Measurements from ENCODE around the gene PTPRR.

Gene PTPRR

DNA sequence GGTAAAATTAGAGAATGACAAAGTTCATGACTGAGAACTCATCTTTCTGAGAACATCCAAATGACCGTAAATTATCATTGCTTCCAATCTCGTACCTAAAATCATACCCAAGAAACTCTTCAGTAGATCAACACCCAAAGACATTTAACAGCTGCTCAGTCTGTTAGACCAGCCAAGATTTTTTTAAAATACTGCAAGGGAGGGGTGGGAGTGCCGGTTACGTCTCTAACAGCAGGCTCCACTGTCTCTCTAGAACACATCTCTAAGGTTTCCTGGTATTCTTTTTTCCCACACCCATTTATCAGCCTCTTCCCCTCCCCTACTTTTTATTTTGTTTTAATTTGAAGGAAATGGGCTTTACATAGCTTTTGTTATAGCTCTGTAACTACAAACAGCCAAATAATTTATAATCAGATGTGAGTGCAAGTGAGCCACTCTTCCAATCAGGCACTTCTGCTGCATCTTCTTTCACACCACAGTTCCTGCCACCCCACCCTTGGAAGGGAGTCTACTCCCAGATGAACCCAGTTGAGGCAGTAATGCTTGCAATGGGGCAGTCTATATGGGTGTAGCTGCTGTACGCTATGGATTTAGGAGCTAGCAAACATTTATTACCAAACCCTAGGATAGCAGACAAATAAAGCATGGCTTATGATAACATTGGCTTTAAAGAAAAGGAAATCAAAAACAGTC is 305.2 kb downstream of the PTPRR start:
- no peak for TF ChIP-seq ZNF274 (IDR thresholded peaks at IDR 0.05; ENCODE audit: low read depth, low read length)

DNA sequence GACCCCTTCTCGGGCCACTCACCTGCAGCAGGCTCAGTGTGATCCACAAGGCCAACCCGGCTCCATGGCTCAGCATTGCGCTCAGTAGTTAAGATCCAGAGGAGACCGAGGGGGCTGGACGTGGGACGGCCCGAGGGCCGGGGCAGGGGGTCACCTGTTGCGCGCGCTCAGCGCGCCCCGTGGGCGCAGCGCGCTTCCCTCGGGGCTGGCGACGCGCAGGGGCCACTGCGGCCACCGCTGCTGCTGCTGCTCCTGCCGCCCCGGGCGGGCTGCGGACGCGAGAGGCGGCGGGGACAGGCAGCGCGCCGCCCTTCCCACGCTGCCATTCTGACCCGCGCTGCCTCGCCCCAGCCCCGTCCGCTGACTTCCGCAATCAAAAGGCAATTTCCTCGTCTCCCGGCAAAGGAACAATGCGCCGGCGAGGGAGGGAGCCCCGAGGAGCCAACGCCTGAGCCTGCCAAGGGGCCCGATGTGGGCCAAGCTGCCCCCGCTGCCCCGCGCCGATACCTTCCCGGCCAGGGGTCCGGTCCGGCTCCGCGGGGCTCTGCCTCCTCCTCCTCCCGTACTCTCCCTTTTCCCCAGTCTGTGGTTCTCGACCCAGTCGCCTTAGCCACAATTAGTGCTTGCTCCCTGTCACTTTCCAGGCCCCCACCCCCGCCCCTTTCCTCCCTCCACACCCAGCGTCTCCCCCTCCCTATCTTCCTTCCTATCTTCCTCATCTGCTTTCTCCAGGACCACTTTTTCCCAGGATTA is 310.6 kb downstream of the PTPRR start:
- peak overlapping the region; percentile 23; the same call in 1 of the 2 replicates for H3K4me3 ChIP-seq (ENCODE audit: low read length)
- TF ChIP-seq ZNF274 (IDR thresholded peaks at IDR 0.05; ENCODE audit: low read depth, low read length), result no peak

More for the DNA sequence above, 305.2 kb downstream of the PTPRR start:
- H3K4me3 ChIP-seq (ENCODE audit: low read length), result no peak overlapping the region

DNA sequence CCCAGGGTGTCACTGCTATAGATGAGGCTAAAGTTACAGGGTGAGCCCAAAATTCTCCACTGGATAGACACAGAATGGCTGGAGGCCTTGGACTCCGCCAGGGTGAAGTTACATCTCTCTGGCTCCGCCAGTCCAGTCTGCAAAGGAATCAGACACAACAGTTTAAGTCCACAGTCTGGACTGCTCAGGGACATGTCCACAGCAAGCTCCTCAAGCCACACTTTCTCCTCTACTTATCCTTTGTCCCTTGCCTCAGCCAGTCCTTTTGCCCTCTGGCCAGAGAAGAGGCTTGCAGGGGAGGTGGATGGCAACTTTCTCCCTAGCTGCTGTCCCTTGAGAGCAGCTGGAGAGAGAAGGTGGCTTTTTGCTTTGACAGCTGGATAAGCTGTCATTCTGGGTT is 311.3 kb downstream of the PTPRR start:
- H3K4me3 ChIP-seq (ENCODE audit: low read length), result no peak overlapping the region
- TF ChIP-seq ZNF274 (IDR thresholded peaks at IDR 0.05; ENCODE audit: low read depth, low read length), result no peak

DNA sequence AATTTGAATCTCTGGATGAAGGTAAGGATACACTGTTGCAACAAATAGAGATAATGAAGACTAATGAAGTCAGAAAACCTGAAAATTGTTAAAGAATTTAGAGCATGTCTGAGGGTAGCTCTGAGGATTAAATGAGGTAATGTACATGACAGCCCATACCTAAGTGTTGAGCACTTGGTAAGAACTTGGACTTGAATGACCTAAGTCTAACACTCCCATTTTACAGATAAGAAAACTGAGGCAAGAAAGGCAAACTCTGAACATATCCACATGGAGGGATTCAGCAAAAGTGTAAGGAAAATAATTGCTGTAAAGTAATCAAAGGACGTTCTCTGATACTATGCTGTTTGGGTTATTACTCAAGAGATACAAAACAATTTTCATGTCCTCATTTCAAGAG is 312.4 kb downstream of the PTPRR start:
- H3K4me3 ChIP-seq (ENCODE audit: low read length), result no peak overlapping the region
- no peak for TF ChIP-seq ZNF274 (IDR thresholded peaks at IDR 0.05; ENCODE audit: low read depth, low read length)

GRCh38 chr12:70607107-70607506 is 313.4 kb downstream of the PTPRR start:
- H3K4me3 ChIP-seq (ENCODE audit: low read length), result no peak overlapping the region
- TF ChIP-seq ZNF274 (IDR thresholded peaks at IDR 0.05; ENCODE audit: low read depth, low read length), result no peak

DNA sequence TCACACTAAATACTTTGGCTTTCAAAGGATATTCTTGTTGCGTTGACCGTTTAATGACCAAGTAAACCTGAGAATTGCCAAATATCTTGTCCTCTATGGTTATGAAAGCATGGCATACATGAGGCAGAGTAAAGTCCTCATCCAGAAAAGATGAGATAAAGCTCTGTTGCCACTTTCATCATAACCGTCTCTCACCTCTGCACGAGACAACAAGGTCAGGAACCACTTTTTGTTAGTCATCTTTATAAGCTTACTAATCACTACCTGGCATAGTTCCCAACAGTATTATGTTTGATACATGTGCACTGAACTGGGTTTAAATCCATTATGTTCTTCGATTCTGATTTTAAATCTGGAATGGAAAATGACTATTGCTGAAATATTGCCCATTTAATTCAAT is 314.6 kb downstream of the PTPRR start:
- TF ChIP-seq ZNF274 (IDR thresholded peaks at IDR 0.05; ENCODE audit: low read depth, low read length), result no peak
- no peak overlapping the region for H3K4me3 ChIP-seq (ENCODE audit: low read length)

DNA sequence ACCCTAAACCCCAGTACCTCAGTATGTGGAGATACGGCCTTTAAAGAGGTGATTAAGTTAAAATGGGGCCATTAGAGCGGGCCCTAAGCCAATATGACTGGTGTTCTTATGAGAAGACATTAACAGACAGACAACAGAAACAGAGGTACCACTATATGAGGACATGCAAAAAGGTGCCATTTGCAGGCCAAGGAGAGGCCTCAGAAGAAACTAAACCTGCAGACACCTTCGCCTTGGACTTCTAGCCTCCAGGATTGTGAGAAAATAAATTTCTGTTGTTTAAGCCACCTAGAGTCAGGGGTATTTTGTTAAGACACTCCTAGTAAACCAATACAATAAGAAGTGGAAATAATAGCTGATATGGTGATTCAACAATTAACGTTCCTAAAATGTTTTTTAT is 315.9 kb downstream of the PTPRR start:
- no peak overlapping the region for H3K4me3 ChIP-seq (ENCODE audit: low read length)
- no peak for TF ChIP-seq ZNF274 (IDR thresholded peaks at IDR 0.05; ENCODE audit: low read depth, low read length)

DNA sequence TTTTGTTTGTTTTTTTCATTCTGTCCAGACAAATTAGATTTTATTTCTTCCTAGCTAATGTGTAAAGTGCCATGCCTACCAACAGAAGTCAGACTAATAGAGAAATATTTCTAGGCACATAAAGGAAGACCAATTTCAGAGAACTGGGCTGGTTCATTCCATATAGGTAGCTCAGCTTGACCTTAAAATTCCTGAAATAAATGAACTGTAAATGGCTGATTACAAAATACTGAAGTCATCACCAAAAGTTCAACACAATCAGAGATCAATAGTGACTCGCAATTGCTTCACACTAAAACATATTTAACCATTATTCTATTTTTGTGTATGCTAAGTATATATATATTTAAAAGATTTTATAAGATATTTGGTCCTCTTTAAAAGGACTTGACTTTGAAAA is 317.5 kb downstream of the PTPRR start:
- no peak overlapping the region for H3K4me3 ChIP-seq (ENCODE audit: low read length)
- no peak for TF ChIP-seq ZNF274 (IDR thresholded peaks at IDR 0.05; ENCODE audit: low read depth, low read length)

GRCh38 chr12:70598467-70599193 is 321.9 kb downstream of the PTPRR start:
- TF ChIP-seq ZNF274 (IDR thresholded peaks at IDR 0.05; ENCODE audit: low read depth, low read length), result no peak
- H3K4me3 ChIP-seq (ENCODE audit: low read length), result no peak overlapping the region

DNA sequence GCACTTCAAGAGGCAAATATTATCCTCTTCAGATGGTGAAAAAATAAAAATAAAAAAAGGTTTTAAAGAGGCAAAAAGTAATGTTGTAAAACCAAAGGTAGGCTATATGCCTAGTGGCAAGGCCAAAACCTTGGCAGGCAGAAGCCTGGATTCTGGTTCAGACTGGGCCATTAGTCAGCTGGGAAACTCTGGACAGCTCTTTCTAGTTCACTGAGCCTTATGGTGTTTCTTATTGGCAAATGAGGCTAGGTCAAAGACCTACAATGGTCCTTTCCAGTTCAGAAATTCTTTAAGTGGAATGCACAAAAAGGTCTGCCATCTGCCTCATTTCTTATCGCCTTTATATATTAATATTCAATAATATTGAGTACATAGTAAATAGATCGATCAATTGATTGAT is 327.9 kb downstream of the PTPRR start:
- TF ChIP-seq ZNF274 (IDR thresholded peaks at IDR 0.05; ENCODE audit: low read depth, low read length), result no peak
- no peak overlapping the region for H3K4me3 ChIP-seq (ENCODE audit: low read length)

DNA sequence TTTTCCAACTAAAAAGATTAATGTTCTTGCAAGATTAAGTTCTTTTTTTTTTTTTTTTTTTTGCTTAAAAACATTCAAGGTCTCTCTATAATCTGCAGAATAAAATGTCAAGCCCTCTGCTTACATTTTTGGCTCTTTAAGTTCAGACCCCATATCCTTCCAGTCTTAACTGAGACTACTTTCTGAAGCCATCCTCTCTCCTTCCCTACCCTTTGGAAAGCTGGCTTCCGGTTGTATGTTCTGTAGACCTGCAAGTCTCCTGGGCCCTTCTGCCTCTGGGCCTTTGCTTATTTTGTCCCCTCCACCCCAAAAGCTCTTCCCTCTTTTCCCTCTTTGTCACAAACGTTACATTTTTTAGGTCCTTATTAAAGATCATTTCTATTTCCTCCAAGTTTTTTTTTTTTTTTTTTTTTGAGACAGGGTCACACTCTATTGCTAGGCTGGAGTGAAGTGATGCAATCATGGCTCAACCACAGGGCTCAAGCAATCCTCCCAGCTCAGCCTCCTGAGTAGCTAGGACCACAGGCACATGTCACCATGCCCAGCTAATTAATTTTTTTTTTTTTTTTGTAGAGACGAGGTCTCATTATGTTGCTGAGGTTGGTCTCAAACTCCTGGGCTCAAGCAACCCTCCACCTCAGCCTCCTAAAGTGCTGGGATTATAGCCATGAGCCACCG is 329.9 kb downstream of the PTPRR start:
- TF ChIP-seq ZNF274 (IDR thresholded peaks at IDR 0.05; ENCODE audit: low read depth, low read length), result no peak

DNA sequence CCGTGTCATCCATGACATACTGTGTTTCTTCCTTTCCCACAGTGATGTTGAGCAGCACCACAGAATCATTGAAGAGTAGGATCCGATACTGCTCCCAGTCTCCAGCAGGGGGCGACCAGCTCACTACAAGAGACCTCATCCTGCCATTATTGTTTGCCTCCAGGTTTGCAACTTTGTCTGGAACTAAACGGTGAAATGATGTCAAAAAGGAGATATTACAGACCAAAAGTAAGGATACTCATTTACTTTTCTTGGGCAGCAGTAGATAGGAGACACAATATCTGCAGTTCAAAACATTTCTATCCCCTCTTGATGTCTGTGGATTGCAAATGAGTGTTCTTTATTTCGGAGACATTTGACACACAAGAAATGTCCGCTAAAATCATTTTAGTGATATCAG is 330.5 kb downstream of the PTPRR start:
- TF ChIP-seq ZNF274 (IDR thresholded peaks at IDR 0.05; ENCODE audit: low read depth, low read length), result no peak
- H3K4me3 ChIP-seq (ENCODE audit: low read length), result no peak overlapping the region

More for the DNA sequence above, 329.9 kb downstream of the PTPRR start:
- H3K4me3 ChIP-seq (ENCODE audit: low read length), result no peak overlapping the region
